ENCODE measurements around the gene BANF1.

DNA sequence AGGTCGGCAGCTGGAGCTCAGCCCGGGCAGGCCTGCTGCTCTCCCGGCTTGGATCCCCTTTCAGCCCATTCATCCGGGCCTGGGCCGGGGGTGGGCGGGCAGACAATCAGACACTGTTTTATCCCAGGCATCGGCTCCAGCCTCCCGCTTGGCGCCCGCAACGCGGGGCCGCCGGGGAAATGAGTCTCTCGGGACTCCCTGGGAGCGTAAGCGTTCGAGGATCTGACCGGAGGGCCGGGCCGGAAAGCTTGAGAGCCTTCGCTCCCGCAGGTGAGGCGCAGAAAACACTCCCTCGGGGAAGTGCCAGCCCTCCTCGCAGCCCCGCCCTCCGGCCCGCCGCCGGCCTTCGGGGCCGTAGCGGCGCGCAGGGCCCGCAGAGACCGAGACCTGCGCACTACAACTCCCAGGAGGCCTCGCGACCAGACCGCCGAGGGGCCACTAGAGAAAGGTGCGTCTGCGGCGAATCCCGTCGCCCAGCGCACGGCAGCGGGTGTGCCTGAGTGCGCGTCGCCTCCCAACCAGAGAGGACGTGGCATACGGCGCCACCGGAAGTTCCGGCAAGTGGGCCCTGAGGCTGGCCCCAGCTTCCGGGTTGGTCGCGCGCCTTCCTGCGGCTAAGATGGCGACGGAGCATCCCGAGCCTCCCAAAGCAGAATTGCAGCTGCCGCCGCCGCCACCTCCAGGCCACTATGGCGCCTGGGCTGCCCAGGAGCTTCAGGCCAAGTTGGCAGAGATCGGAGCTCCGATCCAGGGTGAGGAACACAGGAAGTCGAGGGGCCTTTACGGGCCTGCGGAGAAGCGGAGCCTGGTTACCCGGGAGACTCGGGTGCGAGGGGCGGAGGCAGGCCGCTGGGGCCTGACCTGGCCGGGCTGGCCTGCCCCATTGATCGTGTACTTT, 49.7 kb downstream of the BANF1 start, which contains the start of gene SF3B2:
- TF ChIP-seq, protein P1, sequence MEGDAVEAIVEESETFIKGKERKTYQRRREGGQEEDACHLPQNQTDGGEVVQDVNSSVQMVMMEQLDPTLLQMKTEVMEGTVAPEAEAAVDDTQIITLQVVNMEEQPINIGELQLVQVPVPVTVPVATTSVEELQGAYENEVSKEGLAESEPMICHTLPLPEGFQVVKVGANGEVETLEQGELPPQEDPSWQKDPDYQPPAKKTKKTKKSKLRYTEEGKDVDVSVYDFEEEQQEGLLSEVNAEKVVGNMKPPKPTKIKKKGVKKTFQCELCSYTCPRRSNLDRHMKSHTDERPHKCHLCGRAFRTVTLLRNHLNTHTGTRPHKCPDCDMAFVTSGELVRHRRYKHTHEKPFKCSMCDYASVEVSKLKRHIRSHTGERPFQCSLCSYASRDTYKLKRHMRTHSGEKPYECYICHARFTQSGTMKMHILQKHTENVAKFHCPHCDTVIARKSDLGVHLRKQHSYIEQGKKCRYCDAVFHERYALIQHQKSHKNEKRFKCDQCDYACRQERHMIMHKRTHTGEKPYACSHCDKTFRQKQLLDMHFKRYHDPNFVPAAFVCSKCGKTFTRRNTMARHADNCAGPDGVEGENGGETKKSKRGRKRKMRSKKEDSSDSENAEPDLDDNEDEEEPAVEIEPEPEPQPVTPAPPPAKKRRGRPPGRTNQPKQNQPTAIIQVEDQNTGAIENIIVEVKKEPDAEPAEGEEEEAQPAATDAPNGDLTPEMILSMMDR (IDR thresholded peaks at IDR 0.05): peak in 1 of 4 experiments; percentile 15
- peak in 1 of 2 donors; percentile 75 for TF ChIP-seq POLR2A (IDR thresholded peaks at IDR 0.05)

Data from uterus (tissue), 2 donors.